Measurements from ENCODE around the gene RTF2.
"Not testable (repeated sequence)": the region's sequence is repeated elsewhere in the genome, so short reads cannot be mapped to it uniquely, and the experiment has no call there.

The RTF2 gene

DNA sequence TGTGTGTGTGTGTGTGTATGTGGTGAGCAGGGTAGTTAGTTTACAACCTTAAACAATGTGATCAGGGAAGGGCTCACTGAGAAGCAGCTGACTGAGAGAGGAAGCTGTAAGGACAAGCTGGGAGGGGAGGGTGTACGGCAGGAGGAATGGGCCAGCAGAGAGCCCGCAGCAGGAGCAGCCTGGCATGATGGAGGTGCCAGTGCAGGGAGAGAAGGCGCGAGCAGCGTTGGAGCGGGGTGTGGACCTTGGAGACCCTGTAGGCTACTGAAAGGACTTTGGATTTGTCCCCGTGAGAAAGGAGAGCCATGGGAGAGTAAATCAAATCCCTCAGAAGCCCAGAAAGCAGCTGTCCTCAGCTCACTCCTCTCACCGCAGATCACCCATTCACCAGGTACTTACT, 83.1 kb downstream of the RTF2 start:
- DNase-seq (ENCODE audit: low spot score): no peak

DNA sequence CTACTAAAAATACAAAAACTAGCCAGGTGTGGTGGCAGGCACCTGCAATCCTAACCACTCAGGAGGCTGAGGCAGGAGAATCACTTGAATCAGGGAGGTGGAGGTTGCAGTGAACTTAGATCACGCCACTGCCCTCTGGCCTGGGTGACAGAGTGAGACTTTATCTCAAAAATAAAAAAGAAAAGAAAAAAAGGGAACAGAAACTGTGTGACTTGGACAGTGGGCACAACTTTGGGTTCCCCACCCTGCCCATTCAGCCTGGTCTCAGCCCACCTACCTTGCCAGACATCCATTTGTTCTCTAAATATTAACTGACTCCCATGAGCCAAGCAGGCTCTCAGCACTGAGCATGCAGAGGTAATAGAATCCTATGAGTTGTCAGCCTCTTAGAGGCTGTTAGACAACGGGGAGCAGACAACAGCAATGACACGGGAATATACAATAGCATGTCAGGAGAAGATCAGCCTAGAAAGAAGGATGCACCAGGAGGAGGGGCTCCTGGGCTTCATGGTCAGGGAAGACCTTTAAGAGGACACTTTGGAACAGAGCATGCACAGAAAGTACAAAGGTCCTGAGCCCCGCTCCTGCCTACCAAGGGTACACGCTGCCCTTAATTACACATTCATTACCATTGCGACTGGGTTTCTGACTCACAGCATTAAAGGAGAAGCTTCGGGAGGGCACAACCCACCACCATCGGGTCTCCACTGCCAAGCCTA, 84.6 kb downstream of the RTF2 start:
- DNase-seq (ENCODE audit: low spot score): no peak

DNA sequence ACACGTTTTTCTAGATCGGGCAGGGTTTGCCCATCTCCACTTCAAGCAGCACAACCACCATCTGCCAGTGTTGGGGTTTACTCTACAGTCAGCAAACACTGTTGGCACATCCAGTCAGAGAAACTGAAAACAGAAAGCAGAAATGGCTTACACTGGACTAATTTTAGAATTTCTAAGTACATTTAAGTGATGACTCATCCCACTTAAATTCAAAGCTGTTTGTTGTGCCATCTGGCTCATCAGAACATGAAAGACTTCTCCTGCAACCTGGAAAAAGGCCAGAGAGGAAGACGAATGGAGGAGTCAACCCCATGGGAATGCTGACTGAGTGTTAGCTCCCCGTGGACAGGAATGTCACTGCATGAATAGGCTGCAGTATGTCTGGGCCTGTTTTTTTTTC, 86.4 kb downstream of the RTF2 start:
- peak; percentile 52 for DNase-seq (ENCODE audit: low spot score)

DNA sequence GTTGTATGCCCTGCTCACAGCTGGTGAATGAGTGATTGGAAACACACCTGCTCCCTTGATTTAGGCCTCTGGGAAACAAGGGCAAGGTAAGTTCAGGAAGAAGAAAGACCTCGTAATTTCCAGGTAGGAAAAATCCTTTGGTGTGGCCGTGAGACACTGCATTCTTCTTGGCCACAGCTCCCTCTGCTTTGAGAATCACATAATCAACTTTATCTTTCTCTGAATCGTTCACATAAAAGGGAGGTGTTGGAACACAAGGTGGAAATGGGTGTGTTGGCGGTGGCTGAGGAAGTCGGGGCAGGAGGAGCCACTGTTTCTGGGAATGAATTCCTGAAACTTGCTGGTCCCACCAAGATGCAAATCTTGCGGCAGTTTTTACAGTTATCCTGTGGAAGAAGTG, 90.5 kb downstream of the RTF2 start:
- DNase-seq (ENCODE audit: low spot score): no peak

DNA sequence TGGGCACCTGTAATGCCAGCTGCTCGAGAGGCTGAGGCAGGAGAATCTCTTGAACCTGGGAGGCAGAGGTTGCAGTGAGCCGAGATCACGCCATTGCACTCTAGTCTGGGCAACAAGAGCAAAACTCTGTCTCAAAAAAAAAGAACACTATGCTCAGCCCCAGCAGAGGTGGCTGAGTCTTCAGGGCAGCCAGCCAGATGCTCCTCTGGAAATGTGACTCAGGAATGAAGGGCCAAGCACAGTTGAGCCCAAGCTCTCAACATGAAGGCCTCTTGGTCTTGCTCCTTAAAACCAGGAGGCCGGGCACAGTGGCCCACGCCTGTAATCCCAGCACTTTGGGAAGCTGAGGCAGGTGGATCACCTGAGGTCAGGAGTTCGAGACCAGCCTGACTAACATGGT, 96.1 kb downstream of the RTF2 start:
- DNase-seq (ENCODE audit: low spot score): not testable (repeated sequence)

DNA sequence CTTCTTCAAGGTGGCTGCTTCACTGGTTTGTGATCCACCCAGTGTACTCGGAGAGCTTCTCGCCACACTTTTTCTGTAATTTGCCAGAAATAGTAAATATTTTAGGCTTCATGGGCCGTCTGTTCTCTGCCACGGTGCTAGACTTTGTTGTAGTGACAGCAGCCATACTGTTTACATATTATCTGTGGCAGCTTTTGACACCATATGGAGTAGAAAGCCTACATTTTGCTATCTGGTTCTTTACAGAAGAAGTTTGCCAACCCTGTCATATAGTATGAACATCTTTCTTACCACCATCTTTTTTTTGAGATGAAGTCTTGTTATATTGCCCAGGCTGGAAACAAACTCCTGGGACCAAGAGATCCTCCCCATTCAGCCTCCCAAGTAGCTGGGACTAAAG, 97.1 kb downstream of the RTF2 start:
- DNase-seq (ENCODE audit: low spot score): no peak

DNA sequence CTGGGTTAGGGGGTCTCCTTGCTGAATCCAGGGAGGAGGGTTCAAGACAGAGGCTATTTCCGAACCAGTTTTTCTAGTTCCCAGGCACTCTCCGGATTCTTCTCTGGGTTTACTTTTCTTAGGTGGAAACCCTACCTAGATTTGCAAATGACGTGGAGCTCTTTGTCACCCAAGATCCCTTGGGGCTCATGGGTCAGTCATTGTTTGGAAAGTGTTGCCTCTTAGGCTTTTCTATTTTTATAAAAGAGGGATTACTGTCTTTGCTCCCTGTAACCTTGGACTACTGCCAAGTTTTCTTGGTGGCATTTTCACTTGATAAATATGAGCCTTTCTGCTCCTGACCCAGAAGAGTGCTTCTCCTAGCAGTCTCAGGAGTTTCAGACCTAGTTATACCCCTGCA, 98.2 kb downstream of the RTF2 start:
- no peak for DNase-seq (ENCODE audit: low spot score)
